HEK293 (cell line): ENCODE measurements around the gene INTS7.

Source experiments
- BCL11A ChIP-seq: fragments of 450-650 bp; formaldehyde crosslinking; IDR thresholded peaks from 2 replicates; pipeline ENCODE4 v1.5.1; 2016; ENCODE audit warnings: low read depth, missing biosample characterization, missing genetic modification characterization
- YY1 ChIP-seq: fragments of 450-650 bp; formaldehyde crosslinking; IDR thresholded peaks from 2 replicates; pipeline ENCODE4 v1.5.1; 2018; ENCODE audit warnings: missing biosample characterization, missing genetic modification characterization
- ZBTB26 ChIP-seq: fragments of 450-650 bp; formaldehyde crosslinking; optimal IDR thresholded peaks from 2 replicates; pipeline ENCODE3; 2016; ENCODE audit warnings: missing biosample characterization, mild to moderate bottlenecking, missing genetic modification characterization

GRCh38 chr1:212042436-212042835 is 7.1 kb upstream of the INTS7 start:
- TF ChIP-seq YY1 (no peak), BCL11A (tag by site-specific recombination) (no peak), ZBTB26 (tag by site-specific recombination) (no peak)
